GM23338 (cell line): ENCODE measurements around the gene PPP1R27. TPM values are rescaled to one million over a fixed set of nuclear protein-coding genes. Genes with fewer than 3 reads are reported as not detected.

Experiments
- ATAC-seq: fragments of 200-7000 bp; cut with Tn5 transposase; 3 replicates; pipeline ENCODE4 v1.9.1; 2020
- DNase-seq: peaks from one replicate; pipeline ENCODE4 v3.0.0-alpha.2; 2015; ENCODE audit warnings: low spot score
- H2AFZ ChIP-seq: fragments of 200-600 bp; sonication (generic); 2 replicates; pipeline ENCODE4 v1.8.0; 2016; ENCODE audit warnings: antibody characterized with exemption, mild to moderate bottlenecking, moderate library complexity
- H3F3A ChIP-seq: fragments of 200-600 bp; sonication (generic); replicated peaks from 2 replicates; pipeline ENCODE4 v1.8.0; 2017; ENCODE audit warnings: antibody characterized with exemption, mixed run types, low read depth
- H3K27ac ChIP-seq: fragments of 200-600 bp; sonication (generic); 2 replicates; pipeline ENCODE4 v1.6.1; 2016; ENCODE audit warnings: low read depth
- H3K27me3 ChIP-seq: fragments of 200-600 bp; sonication (generic); 2 replicates; pipeline ENCODE4 v1.8.0; 2016; ENCODE audit warnings: mild to moderate bottlenecking, mixed run types, moderate library complexity; ENCODE audit not compliant: insufficient read depth
- H3K36me3 ChIP-seq: fragments of 200-600 bp; sonication (generic); 2 replicates; pipeline ENCODE4 v1.8.0; 2016; ENCODE audit warnings: mild to moderate bottlenecking; ENCODE audit not compliant: insufficient read depth
- H3K4me1 ChIP-seq: fragments of 200-600 bp; sonication (generic); 2 replicates; pipeline ENCODE4 v1.8.0; 2016; ENCODE audit warnings: mild to moderate bottlenecking, moderate library complexity; ENCODE audit not compliant: insufficient read depth
- H3K4me2 ChIP-seq: fragments of 200-600 bp; sonication (generic); 2 replicates; pipeline ENCODE4 v1.7.1; 2017; ENCODE audit warnings: mixed run types
- H3K4me3 ChIP-seq: fragments of 200-600 bp; sonication (generic); 2 replicates; pipeline ENCODE4 v1.6.1; 2016; ENCODE audit warnings: mixed run types
- H3K79me2 ChIP-seq: fragments of 200-600 bp; sonication (generic); replicated peaks from 2 replicates; pipeline ENCODE4 v1.8.0; 2017; ENCODE audit warnings: mild to moderate bottlenecking; ENCODE audit not compliant: insufficient read depth
- H3K9me2 ChIP-seq: fragments of 200-600 bp; sonication (generic); 2 replicates; pipeline ENCODE4 v1.8.0; 2017; ENCODE audit not compliant: insufficient read depth
- H4K20me1 ChIP-seq: fragments of 200-600 bp; sonication (generic); replicated peaks from 2 replicates; pipeline ENCODE4 v1.8.0; 2017; ENCODE audit warnings: mild to moderate bottlenecking; ENCODE audit not compliant: insufficient read depth
- H3K27ac Mint-ChIP-seq: 2 replicates; pipeline ENCODE4 v1.8.0; 2020; ENCODE audit warnings: inconsistent platforms, mild to moderate bottlenecking, moderate library complexity, mixed read lengths
- H3K27me3 Mint-ChIP-seq: 3 replicates; pipeline ENCODE4 v1.8.0; 2022; ENCODE audit warnings: low read depth, mild to moderate bottlenecking, moderate library complexity, mixed read lengths, inconsistent platforms; ENCODE audit not compliant: insufficient read depth, poor library complexity
- H3K36me3 Mint-ChIP-seq: 3 replicates; pipeline ENCODE4 v1.8.0; 2021; ENCODE audit warnings: low read depth, mild to moderate bottlenecking, inconsistent platforms, moderate library complexity, mixed read lengths
- H3K4me1 Mint-ChIP-seq: 3 replicates; pipeline ENCODE4 v1.8.0; 2020; ENCODE audit warnings: mild to moderate bottlenecking, inconsistent platforms, mixed read lengths
- H3K4me3 Mint-ChIP-seq: 3 replicates; pipeline ENCODE4 v1.8.0; 2021; ENCODE audit warnings: moderate library complexity, mild to moderate bottlenecking, inconsistent platforms, mixed read lengths
- H3K9me3 Mint-ChIP-seq: 3 replicates; pipeline ENCODE4 v1.8.0; 2020; ENCODE audit warnings: moderate library complexity, mild to moderate bottlenecking, inconsistent platforms, mixed read lengths
- CREB1 ChIP-seq: fragments of 250-450 bp; sonication (Bioruptor Pico); IDR thresholded peaks from 2 replicates; pipeline ENCODE4 v1.5.0; 2020; ENCODE audit warnings: low read depth, mild to moderate bottlenecking, moderate library complexity
- EZH2phosphoT487 ChIP-seq: fragments of 200-600 bp; sonication (generic); IDR thresholded peaks from one replicate; pipeline ENCODE4 v1.8.1; 2018; ENCODE audit warnings: antibody characterized with exemption; ENCODE audit not compliant: unreplicated experiment
- NANOG ChIP-seq: IDR thresholded peaks from 2 replicates; pipeline ENCODE4 v1.6.1; 2016; ENCODE audit warnings: antibody characterized with exemption, borderline replicate concordance
- STAT1 ChIP-seq: IDR thresholded peaks from one replicate; pipeline ENCODE4 v1.6.1; 2016; ENCODE audit warnings: antibody characterized with exemption; ENCODE audit not compliant: unreplicated experiment
- ZNF114 ChIP-seq: fragments of 250-450 bp; sonication (Bioruptor Pico); IDR thresholded peaks from 2 replicates; pipeline ENCODE4 v1.5.0; 2020; ENCODE audit warnings: mild to moderate bottlenecking, moderate library complexity
- ZNF331 ChIP-seq: fragments of 250-450 bp; sonication (Bioruptor Pico); IDR thresholded peaks from 2 replicates; pipeline ENCODE4 v1.5.0; 2020; ENCODE audit warnings: low read depth, mild to moderate bottlenecking, moderate library complexity
- ZNF462 ChIP-seq: fragments of 250-450 bp; sonication (Bioruptor Pico); IDR thresholded peaks from 2 replicates; pipeline ENCODE4 v1.5.0; 2020; ENCODE audit warnings: mild to moderate bottlenecking, moderate library complexity
- polyA plus RNA-seq: library from polyadenylated mRNA; unstranded; fragments of >200 nt; fragmentation: Nextera tagmentation; extraction: Ambion mirVana; gene quantifications from 2 replicates; pipeline ENCODE4 v1.2.1, GENCODE V29; 2016
- total RNA-seq: library from RNA; depleted of rRNA; stranded (reverse); fragments of >200 nt; shearing (Covaris generic); gene quantifications from 2 replicates; pipeline ENCODE4 v1.2.3, GENCODE V29; 2014

PPP1R27 gene
- total and polyA plus RNA-seq, 2 experiments from 2014 or later, result 0.65 TPM; not detected in 1

- no peak for TF ChIP-seq ZNF462 (CRISPR knock-in tag)
- TF ChIP-seq EZH2phosphoT487, result no peak
- TF ChIP-seq NANOG, result no peak
- no peak for TF ChIP-seq CREB1 (CRISPR knock-in tag)
- no peak for TF ChIP-seq ZNF331
These were observed 19.9 kb downstream of the PPP1R27 start (continued) for GRCh38 chr17:81814748-81815645.

GRCh38 chr17:81813861-81814683 lies 20.8 kb downstream of the PPP1R27 start:
- DNase-seq (no peak), ATAC-seq (no peak)
- H3K36me3 Mint-ChIP-seq, result no peaks in the 10 kb centered on the region; the same call in 2 of the 3 replicates
- H3K4me3 Mint-ChIP-seq, result no peak overlapping the region
- Histone ChIP-seq H4K20me1 (no peaks in the 10 kb centered on the region), H2AFZ (no peak overlapping the region), H3K4me1 (no peaks in the 10 kb centered on the region; the same call in 1 of the 2 replicates), H3K79me2 (no peaks in the 10 kb centered on the region), H3K4me3 (no peak overlapping the region), H3K27me3 (no peaks in the 10 kb centered on the region), H3F3A (peaks cover 3% of the 10 kb centered on the region; the same call in 1 of the 2 replicates), H3K9me2 (no peaks in the 10 kb centered on the region), H3K4me2 (no peak overlapping the region), H3K36me3 (no peaks in the 10 kb centered on the region), H3K27ac (no peak overlapping the region)
- peaks cover 4% of the 10 kb centered on the region for H3K9me3 Mint-ChIP-seq
- H3K27me3 Mint-ChIP-seq, result peaks cover 9% of the 10 kb centered on the region
- H3K4me1 Mint-ChIP-seq, result peaks cover under 1% of the 10 kb centered on the region
- no peak overlapping the region for H3K27ac Mint-ChIP-seq
- TF ChIP-seq STAT1 (no peak), ZNF114 (CRISPR knock-in tag) (no peak), ZNF331 (no peak), CREB1 (CRISPR knock-in tag) (no peak)
